GM12878 (cell line): ENCODE measurements around the gene PFKFB3. TPM values are rescaled to one million over a fixed set of nuclear protein-coding genes. Genes with fewer than 3 reads are reported as not detected.
"Not testable (repeated sequence)": the region's sequence is repeated elsewhere in the genome, so short reads cannot be mapped to it uniquely, and the experiment has no call there.

ENCODE experiments used
- ATAC-seq: fragments of 200-7000 bp; cut with Tn5 transposase; 3 replicates; pipeline ENCODE4 v1.9.1; 2020; ENCODE audit warnings: mild to moderate bottlenecking, moderate library complexity
- BruUV-seq: library from RNA; stranded (reverse); fragments of 400-500 nt; replicated peaks from 2 replicates; lab custom pipeline; 2021; lab: Mats Ljungman, UMichigan
- CTCF ChIA-PET: fragments of 300-600 bp; sonication (Branson Sonifier 250); formaldehyde crosslinking; extraction: SDS; loops from one replicate; lab custom pipeline; 2021; ENCODE audit warnings: inconsistent platforms; lab: Yijun Ruan, JAX
- POLR2A ChIA-PET: fragments of 350-600 bp; formaldehyde crosslinking; extraction: SDS; loops from one replicate; lab custom pipeline; 2021; ENCODE audit warnings: inconsistent platforms; lab: Charles Lee
- RAD21 ChIA-PET: fragments of 300-600 bp; sonication (Branson Sonifier 250); formaldehyde crosslinking; loops from one replicate; lab custom pipeline; 2023; ENCODE audit warnings: antibody characterized with exemption; ENCODE audit not compliant: unreplicated experiment; lab: Charles Lee
- SMC1A ChIA-PET: fragments of 300-600 bp; sonication (Branson Sonifier 250); formaldehyde crosslinking; loops from one replicate; lab custom pipeline; 2023; ENCODE audit not compliant: unreplicated experiment, uncharacterized antibody; lab: Charles Lee
- DNase-seq: peaks from one replicate; pipeline ENCODE4 v3.0.0-alpha.2; 2011; ENCODE audit warnings: low read depth, low spot score
- FAIRE-seq: peaks from 3 replicates; lab custom pipeline; 2011; peaks lifted over from hg19 to GRCh38; lab: Jason Lieb, UNC
- H2AFZ ChIP-seq: 2 replicates; pipeline ENCODE4 v1.6.0; 2011; ENCODE audit warnings: low read depth, low read length, control low read depth; ENCODE audit not compliant: control insufficient read depth
- H3K27ac ChIP-seq: 2 replicates; pipeline ENCODE4 v1.5.1; 2011; ENCODE audit warnings: control low read depth; ENCODE audit not compliant: control insufficient read depth, insufficient read depth
- H3K27me3 ChIP-seq, 2 experiments: replicated peaks in 1 of 2; 2 replicates each; pipeline versions ENCODE4 v1.6.0 to v1.6.1; 2011; ENCODE audit warnings: low read length in 1 of 2; ENCODE audit not compliant: control insufficient read depth in 2 of 2, insufficient read depth in 2 of 2
- H3K36me3 ChIP-seq, 2 experiments: 2 replicates each; pipeline ENCODE4 v1.5.1; 2011; ENCODE audit warnings: low read length in 1 of 2; ENCODE audit not compliant: control insufficient read depth in 2 of 2, insufficient read depth in 2 of 2
- H3K4me1 ChIP-seq: 2 replicates; pipeline ENCODE4 v1.6.1; 2011; ENCODE audit warnings: mild to moderate bottlenecking, low read length, moderate library complexity, mixed read lengths; ENCODE audit not compliant: control insufficient read depth, insufficient read depth
- H3K4me2 ChIP-seq: 2 replicates; pipeline ENCODE4 v1.6.0; 2011; ENCODE audit warnings: control low read depth; ENCODE audit not compliant: control insufficient read depth, insufficient read depth
- H3K4me3 ChIP-seq: fragments of 200-600 bp; sonication (generic); 2 replicates; pipeline ENCODE4 v1.5.1; 2016
- H3K79me2 ChIP-seq: 2 replicates; pipeline ENCODE4 v1.6.0; 2011; ENCODE audit warnings: low read length; ENCODE audit not compliant: control insufficient read depth, insufficient read depth
- H3K9ac ChIP-seq: 2 replicates; pipeline ENCODE4 v1.8.0; 2011; ENCODE audit warnings: low read length, control low read depth, mixed read lengths; ENCODE audit not compliant: control insufficient read depth, insufficient read depth
- H3K9me3 ChIP-seq: replicated peaks from 3 replicates; pipeline ENCODE4 v1.5.1; 2011; ENCODE audit warnings: mild to moderate bottlenecking, low read length; ENCODE audit not compliant: control insufficient read depth, insufficient read depth
- H4K20me1 ChIP-seq: 2 replicates; pipeline ENCODE4 v1.6.0; 2011; ENCODE audit not compliant: control insufficient read depth, insufficient read depth
- BCL11A ChIP-seq: IDR thresholded peaks from 2 replicates; pipeline ENCODE4 v1.6.1; 2011; ENCODE audit warnings: low read depth, low read length
- CHD1 ChIP-seq: IDR thresholded peaks from 2 replicates; pipeline ENCODE4 v1.6.1; 2012; ENCODE audit warnings: low read depth, low read length, improper control_type of control experiment
- ESRRA ChIP-seq: IDR thresholded peaks from 2 replicates; pipeline ENCODE4 v1.6.1; 2012; ENCODE audit warnings: mild to moderate bottlenecking, low read length, improper control_type of control experiment
- IRF4 ChIP-seq: IDR thresholded peaks from 2 replicates; pipeline ENCODE4 v1.6.1; 2011; ENCODE audit warnings: low read depth, low read length
- MEF2A ChIP-seq: IDR thresholded peaks from 2 replicates; pipeline ENCODE4 v1.6.1; 2011; ENCODE audit warnings: low read depth, mild to moderate bottlenecking, low read length, moderate library complexity; ENCODE audit not compliant: insufficient read depth
- MEF2B ChIP-seq: fragments of 450-650 bp; IDR thresholded peaks from 2 replicates; pipeline ENCODE4 v1.6.1; 2018; ENCODE audit warnings: mild to moderate bottlenecking, moderate library complexity; ENCODE audit not compliant: partially characterized antibody, poor library complexity, severe bottlenecking
- MTA3 ChIP-seq: IDR thresholded peaks from 2 replicates; pipeline ENCODE4 v1.6.1; 2012; ENCODE audit warnings: low read length, inconsistent platforms, borderline replicate concordance
- SIN3A ChIP-seq: IDR thresholded peaks from 2 replicates; pipeline ENCODE4 v1.6.1; 2012; ENCODE audit warnings: low read depth, low read length, improper control_type of control experiment
- SREBF2 ChIP-seq: IDR thresholded peaks from 2 replicates; pipeline ENCODE4 v1.6.1; 2012; ENCODE audit warnings: mild to moderate bottlenecking, low read length
- TAF1 ChIP-seq: IDR thresholded peaks from 2 replicates; pipeline ENCODE4 v1.6.1; 2011; ENCODE audit warnings: mild to moderate bottlenecking, low read depth, low read length, borderline replicate concordance
- WGBS: methylation state at CpG from one replicate; pipeline ENCODE4 v1.1.6; 2016; ENCODE audit warnings: low lambda C conversion rate; ENCODE audit not compliant: insufficient replicate concordance, insufficient coverage; ENCODE audit errors: missing lambda C conversion rate; 5-methylcytosine and 5-hydroxymethylcytosine counted together
- in situ Hi-C: fragments of 300-500 bp; cut with MboI; formaldehyde crosslinking; loops from 9 replicates; pipeline ENCODE4 v1.14.3; 2018; ENCODE audit warnings: mixed read lengths
- intact Hi-C: fragments of 100-400 bp; cut with micrococcal nuclease; formaldehyde crosslinking; loops from one replicate; pipeline ENCODE4 v1.14.2; 2022; ENCODE audit not compliant: unreplicated experiment
- polyA plus RNA-seq, 11 experiments: library from polyadenylated mRNA; depleted of rRNA in 4 of 11; unstranded in 6 of 11; stranded (reverse) in 5 of 11; fragments of >200 nt; fragmentation: Nextera tagmentation in 4 of 11; fragmentation: Illumina TruSeq in 1 of 11; extraction: Ambion mirVana in 4 of 11; extraction: Trizol in 1 of 11; gene quantifications; 1 replicate in 1 of 11; 2 replicates in 10 of 11; pipeline versions ENCODE4 v1.2.1 to v1.2.3, GENCODE V29; 2011 to 2016; ENCODE audit warnings: inconsistent platforms in 2 of 11, missing spikeins in 2 of 11, low read depth in 1 of 11
- total RNA-seq, 4 experiments: library from RNA; depleted of rRNA in 3 of 4; stranded (reverse); fragments of >200 nt in 3 of 4; fragmentation: Illumina TruSeq in 1 of 4; extraction: Trizol in 1 of 4; gene quantifications; 2 replicates each; pipeline versions ENCODE4 v1.2.1 to v1.2.3, GENCODE V29; 2013 to 2021
- TF ChIP-seq, protein P1 (sequence below): fragments of 450-650 bp; IDR thresholded peaks from 2 replicates; pipeline ENCODE4 v1.6.1; 2014; ENCODE audit warnings: mild to moderate bottlenecking

PFKFB3 gene
- total and polyA plus RNA-seq, 10 of the 15 experiments (the other 5 are each of a cell fraction or from before 2014, with no cell fraction given): 1.6 to 46.7 (median 13.7) TPM

DNA sequence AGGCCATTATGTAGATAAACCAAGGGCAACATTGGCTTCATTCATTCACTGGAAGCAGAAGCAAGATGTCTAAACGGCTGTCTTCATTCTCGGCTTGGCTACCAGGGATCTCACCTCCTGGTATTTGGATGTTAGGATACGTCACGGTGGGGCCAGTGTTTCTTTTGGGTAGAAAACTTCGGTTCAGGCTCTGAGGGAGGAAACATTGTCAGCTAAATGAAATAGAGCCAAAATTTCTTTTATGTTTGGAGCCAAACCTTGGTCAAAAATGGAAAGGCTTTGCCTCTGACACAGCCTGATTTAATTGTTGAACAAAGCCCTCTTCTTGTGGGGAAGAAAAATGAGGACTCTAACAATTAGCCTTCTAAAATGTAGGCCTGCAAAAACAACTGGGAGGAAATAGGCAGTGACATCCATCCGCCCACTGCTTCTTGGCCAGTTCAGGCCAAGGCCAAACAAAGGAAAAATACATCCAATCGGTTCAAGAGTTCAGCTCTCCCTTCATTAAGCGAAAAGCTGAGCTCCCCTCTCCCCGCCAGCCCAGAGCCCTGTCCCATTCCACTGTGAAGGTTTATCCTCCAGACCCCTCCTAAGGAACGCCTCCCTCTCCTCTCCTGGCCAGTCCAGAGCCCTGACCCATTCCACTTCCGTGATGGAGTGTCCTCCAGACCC, 44.4 kb downstream of the PFKFB3 start (continued):
- TF ChIP-seq SREBF2: no peak
- TF ChIP-seq, protein P1, sequence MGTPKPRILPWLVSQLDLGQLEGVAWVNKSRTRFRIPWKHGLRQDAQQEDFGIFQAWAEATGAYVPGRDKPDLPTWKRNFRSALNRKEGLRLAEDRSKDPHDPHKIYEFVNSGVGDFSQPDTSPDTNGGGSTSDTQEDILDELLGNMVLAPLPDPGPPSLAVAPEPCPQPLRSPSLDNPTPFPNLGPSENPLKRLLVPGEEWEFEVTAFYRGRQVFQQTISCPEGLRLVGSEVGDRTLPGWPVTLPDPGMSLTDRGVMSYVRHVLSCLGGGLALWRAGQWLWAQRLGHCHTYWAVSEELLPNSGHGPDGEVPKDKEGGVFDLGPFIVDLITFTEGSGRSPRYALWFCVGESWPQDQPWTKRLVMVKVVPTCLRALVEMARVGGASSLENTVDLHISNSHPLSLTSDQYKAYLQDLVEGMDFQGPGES: no peak

DNA sequence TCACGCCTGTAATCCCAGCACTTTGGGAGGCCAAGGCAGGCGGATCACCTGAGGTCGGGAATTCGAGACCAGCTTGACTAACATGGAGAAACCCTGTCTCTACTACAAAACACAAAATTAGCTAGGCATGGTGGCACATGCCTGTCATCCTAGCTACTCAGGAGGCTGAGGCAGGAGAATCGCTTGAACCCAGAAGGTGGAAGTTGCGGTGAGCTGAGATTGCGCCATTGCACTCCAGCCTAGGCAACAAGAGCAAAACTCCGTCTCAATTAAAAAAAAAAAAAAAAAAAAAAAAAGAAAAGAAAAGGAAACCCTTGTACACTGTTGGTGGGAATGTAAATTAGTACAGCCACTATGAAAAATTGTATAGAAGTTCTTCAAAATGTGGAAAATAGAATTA, 46.2 kb downstream of the PFKFB3 start:
- RAD21 ChIA-PET, CTCF ChIA-PET, H4K20me1 ChIP-seq, intact Hi-C loops, H3K4me3 ChIP-seq, H3K9ac ChIP-seq, H2AFZ ChIP-seq, H3K9me3 ChIP-seq, DNase-seq, H3K27ac ChIP-seq, H3K36me3 ChIP-seq, H3K27me3 ChIP-seq, H3K4me2 ChIP-seq, H3K4me1 ChIP-seq, BruUV-seq, ATAC-seq, FAIRE-seq, in situ Hi-C loops, H3K79me2 ChIP-seq: not testable (repeated sequence)
- SMC1A ChIA-PET: interaction anchor here (1.0 to 2.2 kb wide), 2 partner anchors 18 to 153 kb away, joined by 3 to 5 read pairs; no protein-coding TSS in a partner anchor
- 81% methylated on average over 8 of the region's 8 CpGs for WGBS
- POLR2A ChIA-PET: interaction anchor here (0.7 kb wide), 1 partner anchor 244 kb away, joined by 7 read pairs; no protein-coding TSS in a partner anchor

DNA sequence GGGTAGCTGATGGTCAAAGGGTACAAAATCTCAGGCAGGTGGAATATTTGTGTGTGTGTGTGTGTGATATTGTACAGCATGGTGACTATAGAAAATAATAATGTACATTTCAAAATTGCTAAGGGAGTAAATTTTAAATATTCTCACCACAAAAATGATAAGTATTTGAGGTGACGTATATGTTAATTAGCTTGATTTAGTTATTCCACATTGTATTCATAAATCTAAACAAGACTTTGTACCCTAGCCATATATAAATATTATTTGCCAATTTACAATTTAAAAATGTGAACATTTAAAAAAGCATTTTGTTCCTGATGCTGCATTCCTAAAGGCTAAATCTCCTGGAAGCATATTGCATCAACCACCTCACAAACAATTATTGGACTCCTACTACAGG, 47.0 kb downstream of the PFKFB3 start:
- no peak for ATAC-seq
- H3K27me3 ChIP-seq: no peaks in the 10 kb centered on the region
- WGBS: 96% methylated on average over 1 of the region's 1 CpG
- ChIA-PET RAD21 (no interaction called here), CTCF (no interaction called here), SMC1A (interaction anchor here (2.2 kb wide), 1 partner anchor 152 kb away, joined by 5 read pairs; no protein-coding TSS in a partner anchor), POLR2A (no interaction called here)
- H2AFZ ChIP-seq: no peak overlapping the region
- H4K20me1 ChIP-seq: no peaks in the 10 kb centered on the region
- no peak overlapping the region for H3K4me3 ChIP-seq
- H3K79me2 ChIP-seq: no peaks in the 10 kb centered on the region
- intact Hi-C loops: no loop called here
- H3K4me1 ChIP-seq: no peaks in the 10 kb centered on the region
- no peak for DNase-seq
- no peak for FAIRE-seq
- no TSS peak for BruUV-seq
- H3K27ac ChIP-seq: no peak overlapping the region
- in situ Hi-C loops: no loop called here
- H3K4me2 ChIP-seq: no peak overlapping the region
- no peak overlapping the region for H3K9ac ChIP-seq
- TF ChIP-seq MEF2A (no peak), TAF1 (no peak), IRF4 (no peak), BCL11A (no peak), MEF2B (no peak), ESRRA (no peak), CHD1 (no peak), MTA3 (no peak), SIN3A (no peak)
- no peaks in the 10 kb centered on the region for H3K9me3 ChIP-seq
- no peaks in the 10 kb centered on the region for H3K36me3 ChIP-seq
